Activated CD4-positive, CD25-positive, alpha-beta regulatory T cell treated with anti-CD3 and anti-CD28 coated beads, Interleukin-2, amount 50 U/mL, for 16 hours (primary cell): ENCODE results near the gene STK32B.
"Not testable (repeated sequence)": the region's sequence is repeated elsewhere in the genome, so short reads cannot be mapped to it uniquely, and the experiment has no call there.

ENCODE experiments used
- DNase-seq: peaks from one replicate; pipeline ENCODE4 v3.0.0-alpha.2; 2020; ENCODE audit warnings: low read depth, low spot score

The STK32B gene

GRCh38 chr4:5030221-5030620 is 21.1 kb upstream of the STK32B start:
- no peak for DNase-seq

GRCh38 chr4:5030927-5031326 is 20.4 kb upstream of the STK32B start:
- no peak for DNase-seq

- no peak for DNase-seq
Observed at GRCh38 chr4:5032813-5033212, 18.5 kb upstream of the STK32B start.

- no peak for DNase-seq
Observed at GRCh38 chr4:5033281-5033841, 17.9 kb upstream of the STK32B start.

GRCh38 chr4:5034206-5034605 is 17.1 kb upstream of the STK32B start:
- DNase-seq = no peak

- no peak for DNase-seq
Observed at GRCh38 chr4:5036239-5036638, 15.0 kb upstream of the STK32B start.

GRCh38 chr4:5037553-5038551 is 13.4 kb upstream of the STK32B start:
- no peak for DNase-seq

GRCh38 chr4:5039800-5040199 is 11.5 kb upstream of the STK32B start:
- no peak for DNase-seq

GRCh38 chr4:5040856-5041620 is 10.2 kb upstream of the STK32B start:
- DNase-seq = no peak

GRCh38 chr4:5041699-5042098 is 9.6 kb upstream of the STK32B start:
- DNase-seq = no peak

- DNase-seq = no peak
Observed at GRCh38 chr4:5043579-5043978, 7.7 kb upstream of the STK32B start.

GRCh38 chr4:5044341-5044740 is 6.9 kb upstream of the STK32B start:
- DNase-seq = no peak

- no peak for DNase-seq
Observed at GRCh38 chr4:5045097-5045496, 6.2 kb upstream of the STK32B start.

- DNase-seq = no peak
Observed at GRCh38 chr4:5048721-5049120, 2.6 kb upstream of the STK32B start.

GRCh38 chr4:5050520-5051277 is 581 bp upstream of the STK32B start:
- no peak for DNase-seq

- DNase-seq = no peak
Observed at GRCh38 chr4:5052204-5052702, 973 bp downstream of the STK32B start.

GRCh38 chr4:5052726-5053425 is 1.6 kb downstream of the STK32B start:
- no peak for DNase-seq

- DNase-seq = no peak
Observed at GRCh38 chr4:5054532-5054931, 3.3 kb downstream of the STK32B start.

GRCh38 chr4:5055411-5055810 is 4.1 kb downstream of the STK32B start:
- DNase-seq = no peak

- no peak for DNase-seq
Observed at GRCh38 chr4:5066101-5066500, 14.8 kb downstream of the STK32B start.

GRCh38 chr4:5066968-5067367 is 15.7 kb downstream of the STK32B start:
- DNase-seq = not testable (repeated sequence)
